Thymus (tissue), 11 donors: ENCODE results near the gene FAM151A. TPM values are rescaled to one million over a fixed set of nuclear protein-coding genes. Genes with fewer than 3 reads are reported as not detected.

Experiments
- DNase-seq, 9 donors: peaks; one replicate each; pipeline ENCODE4 v3.0.0-alpha.2; 2013; ENCODE audit warnings: low spot score in 9 of 9, low read depth in 6 of 9, missing footprints in 1 of 9
- H3K27ac ChIP-seq, 2 donors: one replicate each; pipeline ENCODE4 v1.5.1; 2013; ENCODE audit warnings: control low read depth in 1 of 2, low read depth in 1 of 2, low read length in 1 of 2, mild to moderate bottlenecking in 1 of 2, moderate library complexity in 1 of 2
- H3K27me3 ChIP-seq, 2 donors: one replicate each; pipeline ENCODE4 v1.5.1; 2013; ENCODE audit warnings: low read length in 1 of 2; ENCODE audit not compliant: control insufficient read depth in 2 of 2, insufficient read depth in 1 of 2
- H3K36me3 ChIP-seq, 2 donors: one replicate each; pipeline ENCODE4 v1.5.1; 2013; ENCODE audit warnings: low read length in 1 of 2, mild to moderate bottlenecking in 1 of 2, moderate library complexity in 1 of 2; ENCODE audit not compliant: control insufficient read depth in 2 of 2, insufficient read depth in 2 of 2
- H3K4me1 ChIP-seq, 2 donors: one replicate each; pipeline ENCODE4 v1.5.1; 2013; ENCODE audit warnings: low read length in 2 of 2; ENCODE audit not compliant: control insufficient read depth in 2 of 2, insufficient read depth in 2 of 2
- H3K4me3 ChIP-seq, 2 donors: one replicate each; pipeline ENCODE4 v1.5.1; 2013; ENCODE audit warnings: low read length in 2 of 2, control low read depth in 1 of 2, mild to moderate bottlenecking in 1 of 2
- H3K9me3 ChIP-seq, 2 donors: one replicate each; pipeline ENCODE4 v1.5.1; 2013; ENCODE audit warnings: low read length in 1 of 2, mild to moderate bottlenecking in 1 of 2; ENCODE audit not compliant: control insufficient read depth in 2 of 2, insufficient read depth in 1 of 2
- WGBS: extraction: QIAGEN DNeasy Blood & Tissue Kit; methylation state at CpG from one replicate; pipeline ENCODE4 v1.1.7; 2013; 5-methylcytosine and 5-hydroxymethylcytosine counted together
- polyA plus RNA-seq: library from polyadenylated mRNA; stranded (reverse); fragments of 200-250 nt; gene quantifications from one replicate; pipeline ENCODE4 v1.2.3, GENCODE V29; 2013
- total RNA-seq: library from RNA; stranded (reverse); fragments of 120-200 nt; gene quantifications from one replicate; pipeline ENCODE4 v1.2.4, GENCODE V29; 2013
- donor health status: healthy.

Gene FAM151A
- total and polyA plus RNA-seq, 2 donors, result 0.47 to 1.6 TPM

DNA sequence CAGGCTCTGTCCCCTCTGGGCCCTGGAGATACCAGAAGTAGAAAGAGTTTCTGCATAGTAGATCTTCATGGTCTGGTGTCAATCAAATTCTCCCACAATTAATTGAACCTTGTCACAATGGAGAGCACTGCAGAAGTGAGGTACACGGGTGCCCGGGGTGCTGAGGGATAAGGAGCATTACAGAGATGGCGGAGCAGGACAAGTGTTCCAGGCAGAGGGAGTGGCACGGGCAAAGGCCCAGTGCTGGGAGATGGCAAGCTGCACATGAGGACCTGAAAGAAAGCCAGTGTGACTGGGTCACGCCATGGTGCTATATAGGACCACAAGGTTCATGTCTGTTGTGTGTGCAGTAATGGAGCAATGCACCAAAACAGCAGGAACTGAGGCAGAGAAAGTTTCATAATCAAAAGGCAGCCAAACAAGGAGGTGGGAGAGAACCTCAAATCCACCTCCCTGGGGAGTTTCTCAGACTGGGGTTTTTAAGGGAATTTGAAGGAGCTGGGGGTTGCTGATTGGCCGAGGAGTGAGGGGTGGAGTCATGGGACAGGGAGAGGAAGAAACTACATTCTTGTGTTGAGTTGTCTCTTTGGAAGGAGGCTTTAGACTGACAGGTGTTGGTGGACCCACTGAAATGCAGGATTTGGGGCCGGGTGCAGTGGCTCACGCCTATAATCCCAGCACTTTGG lies 47.6 kb downstream of the FAM151A start:
- Histone ChIP-seq H3K9me3 (no peaks in the 10 kb centered on the region), H3K36me3 (no peaks in the 10 kb centered on the region), H3K27ac (no peak overlapping the region), H3K4me1 (peaks cover 0 to 9% of the 10 kb centered on the region in 2 donors), H3K4me3 (no peak overlapping the region), H3K27me3 (no peaks in the 10 kb centered on the region)
- 98% methylated on average over 8 of the region's 8 CpGs for WGBS
- DNase-seq, result no peak

DNA sequence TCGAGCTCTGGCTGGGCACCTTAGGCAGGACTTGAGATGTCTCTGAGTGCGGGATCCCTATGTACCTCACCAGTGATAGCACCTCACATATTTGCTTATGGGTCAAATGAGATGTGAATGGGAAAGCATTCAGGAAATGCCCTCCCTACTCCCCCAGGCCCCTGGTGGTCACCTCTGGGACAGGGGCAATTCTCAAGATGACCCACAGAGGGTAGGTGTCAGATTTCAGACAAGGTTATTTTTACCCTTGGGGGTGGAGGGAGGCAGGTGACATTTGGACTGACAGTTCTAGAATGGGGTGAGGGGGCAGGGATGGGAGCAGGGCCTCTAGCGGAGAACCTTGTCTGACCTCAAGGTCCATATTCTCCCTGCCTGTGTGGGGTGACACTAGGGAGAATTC lies 48.2 kb downstream of the FAM151A start:
- H3K27me3 ChIP-seq, result no peaks in the 10 kb centered on the region
- peaks cover 0 to 9% of the 10 kb centered on the region in 2 donors for H3K4me1 ChIP-seq
- H3K36me3 ChIP-seq, result no peaks in the 10 kb centered on the region
- no peak for DNase-seq
- no peak overlapping the region for H3K4me3 ChIP-seq
- 95% methylated on average over 3 of the region's 3 CpGs for WGBS
- H3K9me3 ChIP-seq, result no peaks in the 10 kb centered on the region
- H3K27ac ChIP-seq, result no peak overlapping the region

DNA sequence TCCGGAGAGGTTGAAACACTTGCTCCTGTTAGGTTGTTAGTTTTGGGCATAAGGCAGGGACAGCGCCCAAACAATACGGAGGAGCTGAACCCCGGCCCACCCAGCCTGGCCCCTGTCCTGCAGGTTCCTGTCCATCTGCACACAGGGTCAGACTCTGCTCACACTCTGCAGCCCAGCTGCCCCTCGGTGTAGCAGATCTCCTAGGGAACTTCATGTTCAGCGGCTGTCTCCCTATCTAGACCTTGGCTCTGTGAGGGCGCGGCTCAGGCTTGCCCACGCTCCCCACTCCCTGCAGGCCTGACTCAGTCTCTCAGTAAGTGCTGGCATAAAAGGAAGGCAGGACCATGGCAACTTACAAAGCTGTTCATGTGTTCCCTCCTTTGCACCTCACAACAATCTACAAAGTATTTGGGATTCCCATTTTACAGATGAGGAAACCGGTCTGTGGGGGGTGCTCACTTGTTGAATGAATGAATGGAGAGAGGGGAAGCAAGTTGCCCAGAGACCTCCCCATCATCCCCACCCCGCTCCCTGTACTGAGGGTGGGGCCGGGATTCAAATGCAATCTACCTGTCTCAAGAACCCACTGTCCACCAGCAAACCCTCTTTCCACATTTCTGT lies 49.1 kb downstream of the FAM151A start:
- no peak for DNase-seq
- peaks cover 0 to 9% of the 10 kb centered on the region in 2 donors for H3K4me1 ChIP-seq
- no peak overlapping the region for H3K27ac ChIP-seq
- no peaks in the 10 kb centered on the region for H3K9me3 ChIP-seq
- no peak overlapping the region for H3K4me3 ChIP-seq
- H3K27me3 ChIP-seq, result no peaks in the 10 kb centered on the region
- H3K36me3 ChIP-seq, result no peaks in the 10 kb centered on the region
- 98% methylated on average over 12 of the region's 12 CpGs for WGBS

DNA sequence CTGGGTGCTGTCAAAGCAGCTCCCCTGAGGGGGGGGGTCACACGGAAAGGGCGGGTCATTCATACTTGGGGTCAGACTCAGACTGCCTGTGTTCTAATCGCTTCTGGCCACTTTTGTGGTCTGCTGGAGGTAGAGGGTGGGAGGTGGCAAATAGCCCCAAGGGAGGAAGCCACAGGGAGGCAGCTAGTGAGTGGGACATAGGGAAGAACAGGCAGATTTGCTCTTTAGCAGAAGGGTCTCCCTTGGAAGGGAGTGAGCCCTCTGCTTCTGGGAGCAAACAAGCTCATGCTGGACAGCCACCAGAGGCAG lies 50.8 kb downstream of the FAM151A start:
- no peak for DNase-seq
- H3K4me3 ChIP-seq, result no peak overlapping the region
- no peaks in the 10 kb centered on the region for H3K9me3 ChIP-seq
- H3K4me1 ChIP-seq, result peaks cover 0 to 9% of the 10 kb centered on the region in 2 donors
- H3K27me3 ChIP-seq, result no peaks in the 10 kb centered on the region
- H3K36me3 ChIP-seq, result no peaks in the 10 kb centered on the region
- WGBS, result 81% methylated on average over 3 of the region's 3 CpGs
- H3K27ac ChIP-seq, result no peak overlapping the region

DNA sequence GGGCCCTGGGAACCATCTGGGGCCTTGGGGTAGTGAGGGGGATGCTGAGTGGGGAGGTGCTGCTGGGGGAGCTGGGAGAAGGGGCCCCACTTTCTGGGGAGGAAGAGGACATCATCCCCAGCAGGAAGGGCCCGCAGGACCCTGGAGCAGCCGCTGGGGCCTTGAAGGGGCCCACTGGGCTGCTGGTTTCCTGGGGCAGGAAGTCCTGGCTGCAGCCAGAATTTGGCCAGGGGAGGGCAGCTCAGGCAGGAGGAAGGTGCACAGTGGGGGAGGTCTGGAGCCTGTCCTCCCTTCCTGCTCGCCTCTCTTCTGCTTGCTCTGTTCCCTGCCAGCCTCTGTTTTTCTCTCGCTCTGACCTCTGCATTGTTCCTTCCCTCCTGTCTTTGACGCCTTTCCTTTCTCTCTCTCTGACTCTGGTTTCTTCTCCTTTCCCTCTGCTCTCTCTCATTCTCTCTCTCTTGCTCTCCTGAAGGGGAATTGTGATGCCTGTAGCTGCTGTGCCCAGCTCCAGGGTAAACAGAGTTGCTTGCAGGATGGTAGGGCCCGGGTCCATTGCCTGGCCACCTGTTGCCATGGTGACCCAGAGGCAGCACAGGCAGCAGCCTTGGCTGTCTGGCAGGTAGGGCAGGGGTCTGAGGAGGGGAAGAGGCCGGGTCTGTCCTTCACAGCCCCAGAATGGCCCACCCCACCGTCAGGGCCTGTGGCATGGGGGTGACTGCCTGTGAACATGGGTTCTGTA lies 51.4 kb downstream of the FAM151A start:
- DNase-seq, result no peak

DNA sequence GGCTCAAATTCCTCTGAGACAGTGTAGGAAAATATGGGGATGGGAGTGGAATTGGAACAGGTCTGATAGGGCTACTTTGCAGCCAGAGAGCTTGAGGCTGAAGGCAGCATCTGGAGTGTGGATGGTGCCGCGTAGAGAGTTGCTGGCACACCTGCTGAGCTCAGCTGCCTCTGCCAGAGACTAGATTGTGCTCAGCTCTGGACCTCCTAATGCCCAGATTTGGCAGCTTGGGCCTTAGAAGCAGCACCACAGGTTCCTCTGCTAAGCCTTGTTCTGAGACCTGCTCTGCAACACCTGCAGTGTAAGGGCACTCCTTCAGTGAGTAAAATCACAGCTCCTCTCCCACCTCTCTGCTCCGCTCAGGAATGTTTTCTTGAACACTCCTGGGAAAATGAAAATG lies 52.0 kb downstream of the FAM151A start:
- Histone ChIP-seq H3K4me1 (peaks cover 0 to 9% of the 10 kb centered on the region in 2 donors), H3K27ac (no peak overlapping the region), H3K36me3 (no peaks in the 10 kb centered on the region), H3K4me3 (no peak overlapping the region), H3K27me3 (no peaks in the 10 kb centered on the region), H3K9me3 (no peaks in the 10 kb centered on the region)
- DNase-seq, result no peak
- 94% methylated on average over 3 of the region's 3 CpGs for WGBS

More for the DNA sequence above, 51.4 kb downstream of the FAM151A start:
- Histone ChIP-seq H3K4me3 (no peak overlapping the region), H3K27me3 (no peaks in the 10 kb centered on the region), H3K9me3 (no peaks in the 10 kb centered on the region), H3K27ac (no peak overlapping the region), H3K4me1 (peaks cover 0 to 9% of the 10 kb centered on the region in 2 donors), H3K36me3 (no peaks in the 10 kb centered on the region)
- 58% methylated on average over 8 of the region's 8 CpGs for WGBS

DNA sequence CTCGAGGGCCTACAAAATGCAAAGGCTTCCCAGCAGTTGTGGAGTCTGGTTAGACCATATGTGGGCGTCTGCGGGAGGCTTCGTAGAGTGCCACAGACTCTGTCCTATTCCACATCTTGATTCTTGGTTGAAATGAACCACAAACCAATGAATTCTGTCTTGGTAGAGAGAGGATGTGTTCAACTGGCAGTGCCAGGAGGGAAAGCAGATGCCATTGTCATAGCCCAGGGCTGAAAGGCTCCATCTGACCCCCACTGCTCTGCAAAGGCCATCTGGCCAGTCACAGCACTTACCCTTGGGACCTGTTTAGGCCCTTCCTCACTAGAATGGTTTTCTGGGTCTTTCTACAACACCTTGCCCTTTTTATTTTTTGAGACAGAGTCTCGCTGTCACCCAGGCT lies 53.2 kb downstream of the FAM151A start:
- WGBS, result 97% methylated on average over 5 of the region's 5 CpGs
- Histone ChIP-seq H3K9me3 (no peaks in the 10 kb centered on the region), H3K27ac (no peak overlapping the region)

DNA sequence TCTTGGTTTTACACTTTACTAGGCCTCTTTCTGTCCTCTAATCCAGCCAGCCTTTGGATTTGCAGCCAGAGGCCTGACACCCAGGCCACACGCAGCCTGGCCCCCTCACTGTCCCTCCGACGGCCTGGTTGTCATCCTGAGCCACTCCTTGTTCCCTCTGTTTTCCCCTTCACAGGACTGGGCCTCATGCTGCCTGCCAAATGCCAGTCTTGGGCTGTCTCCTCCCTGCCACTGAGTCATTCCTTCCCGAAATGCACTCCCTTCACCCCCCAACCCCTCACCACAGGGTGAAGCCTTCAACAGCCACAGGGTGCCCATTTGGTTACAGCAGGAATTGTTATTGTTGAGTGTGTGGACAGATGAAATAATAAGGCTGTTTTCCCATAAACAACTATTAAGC lies 54.0 kb downstream of the FAM151A start:
- Histone ChIP-seq H3K4me1 (peaks cover 0 to 9% of the 10 kb centered on the region in 2 donors), H3K4me3 (no peak overlapping the region), H3K36me3 (no peaks in the 10 kb centered on the region), H3K9me3 (no peaks in the 10 kb centered on the region), H3K27ac (no peak overlapping the region), H3K27me3 (no peaks in the 10 kb centered on the region)
- DNase-seq, result no peak
- WGBS, result 99% methylated on average over 4 of the region's 4 CpGs

More for the DNA sequence above, 53.2 kb downstream of the FAM151A start:
- H3K4me3 ChIP-seq, result no peak overlapping the region
- H3K27me3 ChIP-seq, result no peaks in the 10 kb centered on the region
- no peaks in the 10 kb centered on the region for H3K36me3 ChIP-seq
- H3K4me1 ChIP-seq, result peaks cover 0 to 9% of the 10 kb centered on the region in 2 donors
- DNase-seq, result no peak

DNA sequence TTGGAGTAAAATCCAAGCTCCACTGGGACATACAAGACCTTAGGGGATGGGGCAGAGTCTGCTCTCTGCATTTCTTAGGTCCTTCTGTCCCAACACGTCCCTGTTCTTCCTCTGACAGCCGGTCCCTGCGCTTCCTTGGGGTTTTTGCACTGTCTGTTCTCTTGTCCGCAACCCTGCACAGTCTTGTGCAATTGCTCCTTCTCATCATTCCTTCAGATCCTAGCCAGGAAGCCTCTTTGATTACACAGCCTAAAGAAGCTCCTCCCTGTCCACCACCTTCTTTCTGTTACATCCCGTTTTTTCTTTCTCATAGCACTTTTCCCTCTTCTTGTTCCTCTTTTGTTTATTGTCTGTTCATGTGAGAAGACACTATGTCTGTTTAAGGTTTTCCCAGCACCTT lies 55.4 kb downstream of the FAM151A start:
- Histone ChIP-seq H3K27ac (no peak overlapping the region), H3K4me1 (peaks cover 0 to 9% of the 10 kb centered on the region in 2 donors)
- no peak for DNase-seq

More for the DNA sequence above, 55.4 kb downstream of the FAM151A start:
- Histone ChIP-seq H3K4me3 (no peak overlapping the region), H3K9me3 (no peaks in the 10 kb centered on the region), H3K27me3 (no peaks in the 10 kb centered on the region), H3K36me3 (no peaks in the 10 kb centered on the region)
- 83% methylated on average over 5 of the region's 5 CpGs for WGBS
